GM19043 (cell line): ENCODE measurements around the gene ABLIM2.

Experiments
- ATAC-seq: cut with Tn5 transposase; IDR thresholded peaks from one replicate; pipeline ENCODE4 v1.9.1; 2021; ENCODE audit warnings: low read depth; ENCODE audit not compliant: unreplicated experiment

The ABLIM2 gene

DNA sequence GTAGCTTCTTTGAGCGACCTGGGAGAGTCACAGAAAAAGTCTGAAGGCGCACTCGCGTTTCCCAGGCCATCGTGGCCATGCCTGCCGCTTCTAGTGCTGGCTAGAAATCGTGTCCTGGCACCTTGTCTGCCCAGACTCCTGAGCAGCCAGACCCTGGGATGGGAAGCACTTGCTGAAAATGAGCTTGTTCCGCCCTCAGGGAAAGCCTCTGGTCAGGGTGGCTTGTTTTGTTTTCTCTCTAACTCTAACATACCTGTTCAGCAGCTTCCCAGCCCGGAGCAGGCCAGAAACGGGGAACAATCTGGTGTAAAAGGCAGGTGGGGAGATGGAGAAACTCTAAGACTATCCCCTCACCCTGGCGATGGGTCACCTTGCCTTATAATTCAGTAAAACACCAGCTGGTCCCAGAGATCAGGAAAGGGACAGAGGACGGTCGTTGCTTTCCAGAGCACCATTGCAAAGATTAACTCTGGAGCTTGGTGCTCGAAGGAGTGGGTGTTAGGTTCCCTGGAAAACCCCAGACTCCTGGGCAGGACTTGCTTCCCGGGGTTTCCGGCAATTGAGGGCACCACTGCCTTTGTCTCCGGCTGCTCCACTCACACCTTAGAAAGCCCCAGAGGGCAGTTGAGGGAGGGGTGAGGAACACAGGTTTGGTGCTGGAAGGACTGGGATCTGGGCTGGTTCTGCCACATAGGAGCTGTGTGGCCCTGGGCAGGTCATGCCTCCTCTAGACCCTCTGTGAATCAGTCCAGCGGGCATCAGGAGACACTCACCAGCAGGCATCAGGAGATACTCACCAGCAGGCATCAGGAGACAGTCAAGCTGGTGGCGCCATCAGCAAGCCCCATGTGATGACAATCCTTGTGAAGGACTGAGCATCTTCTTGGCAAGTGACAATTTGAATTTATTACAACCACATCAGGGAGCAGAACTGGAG is 36.0 kb upstream of the ABLIM2 start:
- ATAC-seq, result no peak

- peak; percentile 80 for ATAC-seq
Observed at GRCh38 chr4:8192748-8193738, 34.4 kb upstream of the ABLIM2 start.

GRCh38 chr4:8191136-8191747 is 32.6 kb upstream of the ABLIM2 start:
- peak; percentile 54 for ATAC-seq

GRCh38 chr4:8189551-8190466 is 31.2 kb upstream of the ABLIM2 start:
- no peak for ATAC-seq

DNA sequence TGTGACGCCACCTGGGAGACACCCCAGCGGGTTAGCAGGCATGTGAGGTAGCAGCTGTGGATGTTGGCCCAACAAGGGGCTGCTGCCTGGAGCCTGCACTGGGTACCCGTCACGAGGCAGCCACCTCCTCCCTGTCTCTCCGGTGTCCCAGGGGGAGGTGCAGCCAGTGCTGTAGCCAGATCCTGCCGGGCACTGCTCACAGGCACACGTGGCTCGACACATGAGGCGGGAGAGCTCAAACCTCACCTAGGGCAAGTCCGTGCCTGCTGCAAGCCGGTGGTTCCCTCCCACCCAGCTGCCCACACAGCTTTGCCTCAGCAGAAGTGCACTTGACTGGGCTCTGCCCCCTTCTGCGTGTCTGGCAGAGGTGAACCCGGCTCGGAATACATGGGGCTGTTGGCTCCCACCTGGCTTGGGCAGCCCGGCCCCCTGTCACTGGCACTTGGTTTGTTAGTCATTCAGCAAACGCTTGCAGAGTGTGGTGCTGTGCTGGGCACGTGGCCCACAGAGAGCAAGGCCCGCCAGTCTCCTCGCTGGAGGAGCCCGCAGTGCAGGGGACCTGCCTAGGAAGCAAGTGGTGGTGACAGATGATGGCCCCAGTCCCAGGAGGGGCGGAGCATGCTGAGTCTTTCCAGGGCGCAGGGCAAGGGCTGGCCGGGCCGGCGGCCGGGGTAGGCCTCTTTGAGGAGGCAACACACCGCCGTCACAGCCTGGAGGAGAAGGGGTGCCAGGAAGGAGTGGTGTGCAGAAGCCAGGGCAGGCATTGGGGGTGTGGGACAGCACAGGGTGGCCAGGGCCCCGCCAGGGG is 30.3 kb upstream of the ABLIM2 start:
- no peak for ATAC-seq

- ATAC-seq, result no peak
Observed at GRCh38 chr4:8188085-8188484, 29.5 kb upstream of the ABLIM2 start.

GRCh38 chr4:8185930-8186329 is 27.3 kb upstream of the ABLIM2 start:
- ATAC-seq, result no peak

- ATAC-seq, result no peak
Observed at GRCh38 chr4:8185295-8185694, 26.7 kb upstream of the ABLIM2 start.

GRCh38 chr4:8184061-8184460 is 25.4 kb upstream of the ABLIM2 start:
- no peak for ATAC-seq

DNA sequence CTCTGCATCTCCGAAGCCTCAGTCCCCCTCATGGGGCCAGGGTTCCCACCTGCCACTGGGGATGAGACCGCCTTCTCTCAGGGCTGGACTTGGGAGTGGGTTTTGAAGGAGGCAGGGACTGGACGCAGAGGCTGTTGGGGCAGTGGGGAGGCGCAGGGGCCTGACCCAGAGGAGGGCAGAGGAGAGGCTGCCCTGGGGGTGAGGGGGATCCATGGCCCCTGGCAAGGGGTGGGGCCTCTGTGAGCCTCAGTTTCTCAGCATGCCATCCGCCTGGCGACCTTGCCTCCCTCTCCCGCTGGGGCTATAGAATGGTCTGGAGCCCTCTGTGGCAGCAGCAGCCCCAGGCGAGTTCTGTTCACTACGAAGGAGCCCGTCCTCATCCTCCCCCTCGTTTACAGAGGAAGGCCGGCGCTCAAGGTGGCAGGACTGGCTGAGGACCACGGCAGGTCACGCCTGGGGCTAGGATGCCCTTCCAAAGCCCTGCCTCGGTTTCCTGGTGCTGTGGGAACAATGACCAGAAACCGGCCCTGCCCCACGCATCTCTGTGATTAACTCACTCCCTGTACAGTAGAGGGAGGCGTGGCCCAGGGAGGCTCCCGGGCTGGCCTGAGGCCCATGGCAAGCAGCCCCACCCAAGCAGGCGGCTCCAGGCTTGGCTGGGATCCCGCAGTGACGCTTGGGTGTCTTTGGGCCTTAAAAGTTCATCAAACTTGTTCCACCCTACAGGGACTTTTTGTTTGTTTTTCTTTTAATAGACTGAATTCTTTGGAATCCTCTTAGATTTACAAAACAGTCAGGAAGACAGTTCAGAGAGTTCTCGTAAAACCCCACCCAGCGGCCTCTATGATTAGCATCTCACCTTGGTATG is 24.5 kb upstream of the ABLIM2 start:
- ATAC-seq, result no peak

- ATAC-seq, result no peak
Observed at GRCh38 chr4:8182294-8182693, 23.7 kb upstream of the ABLIM2 start.

DNA sequence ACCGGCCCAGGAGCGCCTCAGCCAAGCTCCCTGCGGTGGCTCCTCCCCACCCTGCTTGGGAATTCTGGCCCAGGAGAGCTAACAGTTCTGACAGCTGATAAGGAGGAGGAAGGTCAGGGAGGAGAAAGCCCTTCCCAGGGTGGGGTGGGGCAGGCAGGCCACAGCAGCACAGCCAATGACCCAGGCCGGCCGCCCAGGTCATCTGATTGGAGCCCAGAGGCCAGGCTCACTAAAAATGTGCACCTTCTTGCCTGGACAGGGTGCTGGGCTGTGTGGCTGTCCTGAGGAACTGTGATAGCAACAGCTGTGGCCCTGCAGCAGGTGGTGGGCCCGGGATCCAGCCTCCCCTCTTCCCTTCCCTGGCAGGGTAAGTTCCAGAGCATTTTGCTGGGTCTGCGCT is 23.2 kb upstream of the ABLIM2 start:
- no peak for ATAC-seq

DNA sequence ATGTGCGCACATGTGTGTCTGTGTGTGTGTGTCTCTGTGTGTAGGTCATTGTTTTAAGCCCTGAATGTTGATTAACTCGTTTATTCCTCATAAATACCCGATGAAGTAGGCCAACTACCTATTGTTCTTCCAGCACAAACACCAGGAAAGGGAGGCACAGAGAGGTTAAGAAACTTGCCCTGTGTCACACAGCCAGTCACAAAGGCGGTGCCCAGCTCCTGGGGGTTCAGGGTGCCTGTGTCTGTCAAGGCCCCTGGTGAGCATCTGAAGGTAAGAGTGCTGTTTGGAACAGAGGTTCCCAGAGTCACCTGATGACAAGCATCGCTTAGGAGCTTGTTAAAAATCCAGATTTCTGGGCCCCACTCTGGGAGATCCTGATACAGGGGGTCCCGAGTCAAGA is 22.5 kb upstream of the ABLIM2 start:
- no peak for ATAC-seq

GRCh38 chr4:8180310-8181093 is 21.9 kb upstream of the ABLIM2 start:
- no peak for ATAC-seq

DNA sequence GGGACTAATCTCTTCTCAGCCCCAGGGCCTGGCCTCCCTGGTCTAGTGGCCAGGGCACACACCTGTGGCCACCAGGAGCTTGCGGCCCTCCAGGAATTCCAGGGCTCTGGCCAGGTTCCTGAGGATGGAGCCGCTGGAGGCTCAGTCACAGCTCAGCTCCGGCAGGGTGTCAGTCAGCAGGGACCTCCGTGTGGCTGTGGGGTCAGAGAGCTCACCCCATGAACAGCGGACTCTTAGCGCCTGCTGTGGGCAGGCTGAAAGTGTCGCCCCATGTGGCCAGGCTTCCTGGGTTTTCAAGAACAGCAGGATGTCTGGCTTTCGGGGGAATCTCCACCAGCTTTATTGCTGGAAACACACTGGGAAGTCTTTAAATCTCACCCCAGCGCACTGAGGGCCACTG is 21.2 kb upstream of the ABLIM2 start:
- no peak for ATAC-seq

- ATAC-seq, result no peak
Observed at GRCh38 chr4:8179074-8179473, 20.5 kb upstream of the ABLIM2 start.

- no peak for ATAC-seq
Observed at GRCh38 chr4:8177956-8178355, 19.3 kb upstream of the ABLIM2 start.
